ENCODE data around the gene CLEC10A.

CLEC10A gene

GRCh38 chr17:7035591-7036368 lies 44.3 kb downstream of the CLEC10A start, which contains the start of gene SLC16A13:
Gene SLC16A13 (plus strand): TSS chr17:7036015. CDS start chr17:7036383, 368 bp downstream.
- DNase-seq, result peak; percentile 96

GRCh38 chr17:7034955-7035590 lies 45.0 kb downstream of the CLEC10A start:
- no peak for DNase-seq

DNA sequence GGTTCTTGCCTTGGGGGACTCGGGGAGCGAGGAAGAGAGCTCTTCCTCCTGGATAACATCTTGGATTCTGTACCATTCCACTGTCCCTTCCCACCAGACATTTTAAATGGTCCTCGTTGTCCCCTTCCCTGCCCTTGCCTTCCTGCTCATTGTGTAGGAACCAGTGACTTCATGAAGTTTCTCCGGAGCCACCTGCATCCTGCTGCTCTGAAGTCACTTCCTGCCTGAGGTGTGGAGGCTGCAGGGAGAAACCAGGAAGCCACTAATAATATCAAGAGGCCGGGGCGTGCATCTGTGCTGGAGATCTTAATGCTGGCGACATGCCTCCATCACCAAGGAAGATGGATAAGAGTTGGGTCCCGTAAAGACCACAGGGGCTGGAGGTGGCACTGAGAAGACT lies 50.4 kb downstream of the CLEC10A start:
- DNase-seq, result no peak

- no peak for DNase-seq
Measured at GRCh38 chr17:7029096-7029495, 51.0 kb downstream of the CLEC10A start.

DNA sequence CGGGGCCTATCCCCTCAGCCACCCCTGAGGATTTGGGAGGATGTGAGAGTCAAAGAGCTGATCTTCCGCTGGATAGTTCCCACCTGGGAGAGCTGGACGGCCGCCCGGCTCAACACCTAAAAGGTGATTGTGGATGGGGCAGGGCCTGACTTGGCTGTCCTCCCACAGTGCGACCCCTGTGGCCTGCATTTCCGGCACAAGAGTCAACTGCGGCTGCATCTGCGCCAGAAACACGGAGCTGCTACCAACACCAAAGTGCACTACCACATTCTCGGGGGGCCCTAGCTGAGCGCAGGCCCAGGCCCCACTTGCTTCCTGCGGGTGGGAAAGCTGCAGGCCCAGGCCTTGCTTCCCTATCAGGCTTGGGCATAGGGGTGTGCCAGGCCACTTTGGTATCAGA lies 52.7 kb downstream of the CLEC10A start:
- no peak for DNase-seq

GRCh38 chr17:7026471-7027115 lies 53.5 kb downstream of the CLEC10A start:
- DNase-seq, result no peak

- DNase-seq, result no peak
Measured at GRCh38 chr17:7025245-7025644, 54.8 kb downstream of the CLEC10A start.

All from T-helper 9 cell (primary cell).